K562 (cell line): Measurements from ENCODE around the gene SLC30A4. TPM values are rescaled to one million over a fixed set of nuclear protein-coding genes. Genes with fewer than 3 reads are reported as not detected.

Experiments used
- CAMTA2 ChIP-seq: fragments of 250-450 bp; sonication (Bioruptor Pico); conservative IDR thresholded peaks from 2 replicates; pipeline ENCODE4 v1.5.1; 2022
- FOS ChIP-seq: IDR thresholded peaks from 3 replicates; pipeline ENCODE4 v1.6.1; 2011; ENCODE audit not compliant: insufficient read length; ENCODE audit errors: extremely low read depth
- KAT8 ChIP-seq: fragments of 450-650 bp; IDR thresholded peaks from 2 replicates; pipeline ENCODE4 v1.6.1; 2016; ENCODE audit warnings: low read depth, mild to moderate bottlenecking
- KDM5B ChIP-seq: fragments of 200-600 bp; sonication (generic); IDR thresholded peaks from 2 replicates; pipeline ENCODE4 v1.6.1; 2012; ENCODE audit warnings: low read depth, mild to moderate bottlenecking, moderate library complexity, low read length, control low read depth, inconsistent platforms; ENCODE audit not compliant: insufficient replicate concordance
- LCOR ChIP-seq: sonication (generic); formaldehyde crosslinking; IDR thresholded peaks from 2 replicates; pipeline ENCODE4 v1.8.0; 2022; ENCODE audit warnings: mild to moderate bottlenecking, missing genetic modification reagents
- MNT ChIP-seq, 2 experiments: fragments of 450-650 bp; conservative IDR thresholded peaks; 2 replicates each; pipeline ENCODE4 v1.6.1; 2017; ENCODE audit warnings: mild to moderate bottlenecking in 2 of 2, moderate library complexity in 2 of 2
- PHF8 ChIP-seq: fragments of 200-600 bp; sonication (generic); IDR thresholded peaks from 2 replicates; pipeline ENCODE4 v1.6.1; 2012; ENCODE audit warnings: mixed run types, mild to moderate bottlenecking, inconsistent platforms, low read length, moderate library complexity, borderline replicate concordance
- SMAD2 ChIP-seq: fragments of 150-350 bp; IDR thresholded peaks from 2 replicates; pipeline ENCODE4 v1.6.1; 2014; ENCODE audit warnings: low read depth, mild to moderate bottlenecking, low read length
- SMARCE1 ChIP-seq: fragments of 450-650 bp; IDR thresholded peaks from 2 replicates; pipeline ENCODE4 v1.7.1; 2016; ENCODE audit warnings: mild to moderate bottlenecking
- SMC3 ChIP-seq: conservative IDR thresholded peaks from 2 replicates; pipeline ENCODE4 v1.6.1; 2011; ENCODE audit warnings: low read depth, low read length, improper control_type of control experiment; ENCODE audit not compliant: insufficient read depth
- TARDBP ChIP-seq: fragments of 450-650 bp; IDR thresholded peaks from 2 replicates; pipeline ENCODE4 v1.6.1; 2016
- TBP ChIP-seq: optimal IDR thresholded peaks from 2 replicates; pipeline ENCODE3; 2011; ENCODE audit warnings: low read depth, low read length, improper control_type of control experiment
- TFAP4 ChIP-seq: sonication (generic); formaldehyde crosslinking; IDR thresholded peaks from 2 replicates; pipeline ENCODE4 v1.8.0; 2022; ENCODE audit warnings: missing genetic modification reagents, mild to moderate bottlenecking, moderate library complexity, borderline replicate concordance
- THAP7 ChIP-seq: fragments of 250-450 bp; sonication (Bioruptor Pico); IDR thresholded peaks from 2 replicates; pipeline ENCODE4 v1.5.0; 2021
- TSC22D4 ChIP-seq: fragments of 450-650 bp; IDR thresholded peaks from 2 replicates; pipeline ENCODE4 v1.6.1; 2016; ENCODE audit warnings: missing genetic modification characterization, missing biosample characterization, control low read depth
- ZNF124 ChIP-seq: sonication (generic); formaldehyde crosslinking; IDR thresholded peaks from 2 replicates; pipeline ENCODE4 v1.8.1; 2022; ENCODE audit warnings: missing genetic modification reagents
- ZNF24 ChIP-seq: fragments of 450-650 bp; IDR thresholded peaks from 2 replicates; pipeline ENCODE4 v1.6.1; 2016
- ZNF518B ChIP-seq: fragments of 250-450 bp; sonication (Bioruptor Pico); IDR thresholded peaks from 2 replicates; pipeline ENCODE4 v1.5.0; 2021; ENCODE audit warnings: mild to moderate bottlenecking, moderate library complexity
- ZNF57 ChIP-seq: fragments of 450-650 bp; formaldehyde crosslinking; IDR thresholded peaks from 2 replicates; pipeline ENCODE4 v1.4.0; 2020; ENCODE audit warnings: mild to moderate bottlenecking, moderate library complexity
- polyA plus RNA-seq, 8 experiments: library from polyadenylated mRNA; depleted of rRNA in 4 of 8; stranded (reverse) in 5 of 8; unstranded in 3 of 8; fragments of >200 nt; fragmentation: Nextera tagmentation in 2 of 8; fragmentation: Illumina TruSeq in 1 of 8; extraction: Ambion mirVana in 2 of 8; extraction: Trizol in 1 of 8; gene quantifications; 2 replicates each; pipeline versions ENCODE4 v1.2.1 to v1.2.3, GENCODE V29; 2011 to 2014; ENCODE audit warnings: inconsistent platforms in 1 of 8, missing spikeins in 1 of 8
- total RNA-seq, 7 experiments: library from RNA; depleted of rRNA in 6 of 7; stranded (reverse); fragments of >200 nt in 6 of 7; fragmentation: Illumina TruSeq in 2 of 7; extraction: Trizol in 2 of 7; gene quantifications; 2 replicates each; pipeline versions ENCODE4 v1.2.1 to v1.2.3, GENCODE V29; 2011 to 2021; ENCODE audit warnings: low replicate concordance in 1 of 7

SLC30A4 gene
- total and polyA plus RNA-seq, 9 of the 15 experiments (the other 6 are each of a cell fraction or from before 2014, with no cell fraction given), result 0.21 to 0.73 (median 0.36) TPM

GRCh38 chr15:45548753-45549520 is 26.4 kb upstream of the SLC30A4 start (continued):
- no peak for TF ChIP-seq ZNF518B (CRISPR knock-in tag)
- no peak for TF ChIP-seq CAMTA2
- no peak for TF ChIP-seq SMARCE1
- TF ChIP-seq ZNF24, result no peak
- TF ChIP-seq ZNF124 (CRISPR knock-in tag), result no peak
- no peak for TF ChIP-seq THAP7
- no peak for TF ChIP-seq LCOR (CRISPR knock-in tag)
- TF ChIP-seq ZNF57 (CRISPR knock-in tag), result no peak
- TF ChIP-seq FOS, result no peak
- peak; percentile 67 for TF ChIP-seq TFAP4 (CRISPR knock-in tag)
- TF ChIP-seq SMAD2, result no peak
- peak; percentile 59 for TF ChIP-seq KDM5B
- no peak for TF ChIP-seq SMC3
- TF ChIP-seq MNT (conservative IDR thresholded peaks at IDR 0.05), result peak; percentile 36 to 41; a peak in 1 of 4 replicates
- peak; percentile 81 for TF ChIP-seq KAT8
- TF ChIP-seq TSC22D4 (tag), result no peak
- peak; percentile 42; the same call in 1 of the 2 replicates for TF ChIP-seq PHF8
- no peak for TF ChIP-seq TARDBP
- peak; percentile 37 for TF ChIP-seq TBP
